ENCODE data around the gene PLK2.

The PLK2 gene

DNA sequence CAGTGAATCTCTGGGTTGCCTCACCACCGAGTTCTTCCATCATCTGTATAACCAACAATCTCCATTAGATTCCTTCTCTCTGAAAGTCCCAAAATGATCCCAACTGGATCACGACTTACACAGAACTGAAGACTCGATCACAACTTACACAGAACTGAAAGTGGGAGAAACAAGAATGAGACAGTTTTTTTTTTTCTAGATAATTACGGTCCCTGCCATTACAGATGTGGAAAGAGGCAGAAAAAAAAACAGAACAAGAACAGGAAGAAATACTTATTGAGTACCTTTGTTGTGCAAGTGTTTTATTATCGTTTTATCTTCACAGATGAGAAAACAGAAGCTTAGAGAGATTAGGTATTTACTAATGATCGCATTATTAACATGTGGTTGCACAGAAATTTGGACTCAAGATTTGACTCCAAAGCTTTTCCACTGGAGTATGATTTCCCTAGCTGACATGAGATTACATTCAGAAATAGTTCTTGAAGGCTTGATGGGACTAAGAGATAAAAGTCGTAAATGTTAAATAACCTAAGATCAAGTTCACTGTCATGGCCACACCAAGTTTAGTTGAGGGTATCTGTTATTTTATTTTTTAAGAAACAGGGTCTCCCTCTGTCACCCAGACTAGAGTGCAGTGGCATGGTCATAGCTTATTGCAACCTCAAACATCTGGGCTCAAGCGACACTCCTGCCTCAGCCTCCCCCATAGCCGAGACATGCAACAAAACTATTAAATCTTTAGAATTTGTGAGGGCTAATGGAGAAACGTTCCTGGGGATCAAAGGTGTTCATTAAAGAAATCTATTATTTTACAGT, 8.9 kb downstream of the PLK2 start:
- no peak for DNase-seq (ENCODE audit: low read depth, low spot score)

DNA sequence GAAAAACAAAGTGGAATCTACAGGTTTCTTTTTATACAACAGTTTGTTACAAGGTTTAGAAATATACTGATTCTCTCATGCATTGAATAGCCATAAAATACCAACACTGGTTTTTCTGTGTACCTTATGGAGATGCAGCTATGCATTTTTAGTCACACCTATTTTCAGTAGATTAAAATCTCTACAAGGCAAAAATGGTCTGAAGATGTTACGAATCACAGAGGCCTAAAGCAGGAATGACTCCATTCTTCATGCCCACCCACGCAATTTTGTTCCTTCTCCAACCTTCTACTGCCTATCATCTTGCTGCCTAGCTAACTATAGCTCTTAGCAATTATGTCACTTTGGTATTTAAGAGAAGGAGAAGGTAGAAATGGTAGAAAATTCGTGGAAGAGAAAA, 9.9 kb downstream of the PLK2 start:
- no peak for DNase-seq (ENCODE audit: low read depth, low spot score)

DNA sequence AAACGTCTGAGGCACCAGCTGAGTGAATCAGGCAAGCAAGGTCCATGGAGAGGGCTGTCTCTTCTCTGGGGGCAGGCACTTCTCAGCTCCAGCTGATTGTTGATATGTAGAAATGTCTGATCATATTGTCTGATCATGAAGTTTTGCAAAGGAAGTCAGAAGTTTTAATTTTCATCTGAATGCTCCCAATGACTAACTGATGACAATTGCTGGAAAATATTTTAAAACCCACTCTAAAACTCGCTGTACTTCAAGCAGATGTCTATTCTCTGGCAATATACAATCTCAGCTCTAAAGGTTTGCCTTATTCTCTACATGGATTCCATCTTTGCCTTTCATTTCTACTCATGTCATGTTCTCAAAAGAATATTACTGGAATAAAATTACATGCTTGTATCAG, 12.7 kb downstream of the PLK2 start:
- no peak for DNase-seq (ENCODE audit: low read depth, low spot score)

DNA sequence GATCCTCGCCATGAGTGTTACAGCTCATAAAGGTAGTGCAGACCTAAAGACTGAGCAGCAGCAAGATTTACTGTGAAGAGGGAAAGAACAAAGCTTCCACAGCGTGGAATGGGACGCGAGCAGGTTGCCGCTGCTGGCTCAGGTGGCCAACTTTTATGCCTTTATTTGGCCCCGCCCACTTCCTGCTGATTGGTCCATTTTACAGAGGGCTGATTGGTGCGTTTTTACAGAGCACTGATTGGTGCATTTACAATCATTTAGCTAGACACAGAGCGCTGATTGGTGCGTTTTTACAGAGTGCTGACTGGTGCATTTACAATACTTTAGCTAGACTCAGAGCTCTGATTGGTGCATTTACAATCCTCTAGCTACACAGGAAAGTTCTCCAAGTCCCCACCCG, 13.9 kb downstream of the PLK2 start:
- no peak for DNase-seq (ENCODE audit: low read depth, low spot score)

DNA sequence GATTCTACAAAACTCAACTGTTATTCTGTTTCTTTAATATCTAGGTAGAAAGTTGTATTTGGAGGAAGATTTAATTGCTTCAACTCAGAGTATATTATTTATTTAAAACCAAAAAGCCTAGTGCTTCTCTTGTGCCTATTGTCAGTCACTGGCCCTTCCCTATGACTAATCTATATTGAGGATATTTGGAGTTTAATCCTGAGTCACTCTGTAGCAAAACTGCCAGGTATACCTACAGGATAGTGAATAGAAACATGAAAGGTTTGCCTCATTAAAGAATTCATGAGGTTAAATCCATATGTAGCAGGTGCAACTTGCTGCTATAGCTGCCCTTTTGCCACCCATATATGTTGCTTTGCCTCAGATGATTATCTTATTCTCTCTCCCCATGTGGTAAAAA, 15.1 kb downstream of the PLK2 start:
- DNase-seq (ENCODE audit: low read depth, low spot score): no peak

DNA sequence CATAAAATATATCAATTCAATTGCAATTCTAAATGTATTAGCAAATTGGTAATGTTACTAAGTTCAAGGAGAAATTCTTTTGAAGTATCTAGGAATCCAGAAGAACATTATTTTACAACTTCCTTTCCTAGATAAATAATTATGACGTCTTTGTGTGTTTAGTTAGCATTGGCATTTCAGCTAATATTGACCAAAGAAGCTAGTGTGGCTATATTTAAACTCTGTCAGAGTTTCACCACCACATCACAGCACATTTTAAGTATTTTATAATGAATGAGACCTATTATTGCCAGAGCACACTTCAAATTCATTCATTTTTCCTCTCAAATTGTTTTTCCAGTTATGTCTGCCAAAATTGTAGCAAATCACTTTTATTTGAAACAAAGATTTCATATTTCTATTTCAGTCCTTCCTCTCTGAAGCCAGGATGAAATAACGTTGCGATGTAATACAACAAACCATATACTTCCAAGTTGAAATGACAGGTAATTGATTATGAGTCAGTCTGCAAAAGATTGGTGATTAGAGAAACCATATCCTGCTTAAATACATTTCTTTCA, 18.9 kb downstream of the PLK2 start:
- no peak for DNase-seq (ENCODE audit: low read depth, low spot score)

DNA sequence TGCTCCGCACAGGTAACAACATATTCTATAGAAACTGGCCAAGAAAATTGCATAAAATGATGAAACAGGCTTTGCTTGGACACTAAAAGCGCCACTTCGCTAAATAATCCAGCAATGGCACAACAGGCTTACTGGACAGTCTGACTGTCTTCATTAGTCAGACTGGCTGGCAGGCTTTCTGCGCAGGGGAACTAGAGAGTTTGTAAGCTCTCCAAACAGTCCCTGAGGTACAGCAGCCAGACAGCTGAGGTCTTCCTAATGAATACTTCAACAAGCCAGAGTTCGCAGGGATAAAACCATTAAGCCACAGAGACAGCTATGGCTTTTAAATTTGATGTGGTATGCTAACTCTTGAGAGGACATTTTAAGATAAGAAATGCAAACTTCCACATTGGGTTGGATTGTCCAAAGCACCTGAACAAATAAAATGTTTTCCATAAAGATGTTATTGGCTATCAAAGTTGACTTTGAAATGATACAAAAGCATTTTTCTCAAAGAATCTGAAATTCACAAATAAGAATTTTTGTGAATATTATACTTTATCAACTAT, 20.7 kb downstream of the PLK2 start:
- DNase-seq (ENCODE audit: low read depth, low spot score): no peak

DNA sequence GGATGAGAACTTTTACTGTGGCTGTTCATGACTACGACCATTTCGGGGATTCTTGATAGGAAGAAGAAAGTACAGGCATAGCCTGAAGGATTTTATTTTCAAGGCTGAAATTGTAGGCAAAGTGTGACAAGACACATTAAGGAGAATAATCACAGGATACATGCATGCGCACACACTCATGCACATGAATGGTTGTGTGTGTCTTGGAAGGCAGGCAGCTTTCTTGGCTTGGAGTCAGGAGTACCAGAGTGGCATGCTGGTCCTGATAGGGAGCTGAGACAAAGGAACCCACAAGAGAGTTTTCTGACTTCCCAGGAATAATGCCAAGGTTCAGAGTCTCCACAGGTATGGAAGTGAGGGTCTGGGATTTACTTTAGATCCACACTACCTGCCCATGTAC, 22.2 kb downstream of the PLK2 start:
- DNase-seq (ENCODE audit: low read depth, low spot score): no peak

DNA sequence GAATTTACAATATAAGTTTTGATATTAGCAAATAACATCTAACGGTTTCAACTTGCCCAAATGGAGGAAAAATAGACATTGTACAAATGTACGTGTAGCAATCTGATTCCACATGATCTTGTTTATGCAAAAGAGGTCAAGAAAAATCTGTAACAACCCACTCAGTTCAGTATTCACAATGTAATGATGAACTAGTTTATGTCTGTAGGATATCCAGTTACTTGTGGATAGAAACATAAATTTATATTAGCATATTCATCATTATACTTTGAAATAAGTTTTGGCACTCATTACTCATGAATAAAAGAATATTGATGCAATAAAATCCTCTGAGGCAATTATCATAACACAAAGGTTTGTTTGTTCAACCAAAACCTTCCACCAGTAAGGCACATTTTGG, 28.1 kb downstream of the PLK2 start:
- DNase-seq (ENCODE audit: low read depth, low spot score): no peak

DNA sequence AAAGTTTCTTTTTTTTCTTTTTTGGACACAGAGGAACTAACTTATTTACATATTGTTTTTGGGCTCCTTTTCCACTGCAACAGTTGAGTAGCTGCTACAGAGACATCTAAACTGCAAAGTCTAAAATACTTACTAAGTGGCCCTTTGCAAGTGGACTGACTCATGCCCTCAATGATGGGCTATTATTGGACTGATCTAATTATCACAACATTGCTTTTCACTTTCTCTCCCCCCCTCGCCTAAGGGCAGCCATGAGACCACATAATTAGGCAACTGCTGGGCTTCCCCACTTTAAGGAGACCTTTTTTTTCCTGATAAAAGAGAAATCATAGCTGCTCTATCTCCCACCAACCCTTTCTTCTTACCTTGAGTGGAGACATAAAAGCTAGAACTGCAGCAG, 47.0 kb downstream of the PLK2 start:
- no peak for DNase-seq (ENCODE audit: low read depth, low spot score)

DNA sequence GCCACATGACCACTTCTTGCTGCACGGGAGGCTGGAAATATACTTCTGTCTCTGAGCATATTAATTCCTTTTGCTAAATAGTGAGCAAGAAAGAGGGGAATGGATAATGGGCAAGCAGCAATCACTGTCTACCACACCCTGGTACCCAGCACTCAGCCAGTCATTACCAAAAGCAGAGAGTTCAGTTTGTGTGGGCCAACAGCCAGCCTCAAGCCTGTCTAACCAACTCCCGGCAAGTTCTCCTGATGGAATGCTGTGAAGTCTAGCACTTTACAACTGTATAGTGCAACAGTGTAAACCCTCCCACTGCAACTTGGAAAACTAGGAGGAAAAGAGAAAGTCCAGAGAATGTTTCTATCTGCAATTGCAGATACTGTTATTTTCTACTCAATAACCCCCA, 47.8 kb downstream of the PLK2 start:
- DNase-seq (ENCODE audit: low read depth, low spot score): no peak

DNA sequence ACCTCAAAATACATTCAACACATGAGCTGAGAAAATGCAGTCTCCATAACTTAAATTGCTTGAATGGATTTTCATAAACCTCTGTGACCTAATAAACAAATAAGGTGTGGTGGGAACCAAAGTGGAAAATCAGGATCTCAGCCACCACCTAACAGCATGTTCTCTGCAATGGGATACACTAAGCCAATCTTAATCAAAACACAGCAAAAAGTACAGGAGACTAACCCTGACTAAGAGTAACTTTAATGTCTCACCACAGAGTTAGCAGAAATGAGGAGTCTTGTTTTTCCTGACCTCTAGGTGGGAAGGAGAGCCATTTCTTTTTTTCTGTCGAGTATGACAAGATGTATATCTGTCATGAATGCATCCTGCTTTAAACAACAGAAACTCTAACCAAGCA, 48.5 kb downstream of the PLK2 start:
- no peak for DNase-seq (ENCODE audit: low read depth, low spot score)

DNA sequence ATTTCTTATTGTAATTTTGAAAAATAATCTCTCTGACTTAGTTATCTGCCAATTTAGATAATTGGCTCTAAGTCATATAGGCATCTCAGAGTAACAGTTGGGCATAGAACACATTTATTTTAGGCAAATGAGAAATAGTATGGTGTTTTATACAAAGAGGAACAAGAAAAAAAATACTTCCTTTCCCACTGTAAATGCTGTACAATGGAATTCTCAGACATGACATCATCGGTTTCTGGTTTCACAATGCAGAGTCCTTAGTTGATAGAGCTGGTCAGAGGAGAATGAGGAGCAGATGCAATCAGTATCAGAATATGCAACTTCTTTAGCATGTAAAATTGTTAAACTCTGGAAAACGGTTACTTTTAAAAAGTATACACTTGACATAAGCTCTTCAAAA, 49.4 kb downstream of the PLK2 start:
- DNase-seq (ENCODE audit: low read depth, low spot score): no peak

DNA sequence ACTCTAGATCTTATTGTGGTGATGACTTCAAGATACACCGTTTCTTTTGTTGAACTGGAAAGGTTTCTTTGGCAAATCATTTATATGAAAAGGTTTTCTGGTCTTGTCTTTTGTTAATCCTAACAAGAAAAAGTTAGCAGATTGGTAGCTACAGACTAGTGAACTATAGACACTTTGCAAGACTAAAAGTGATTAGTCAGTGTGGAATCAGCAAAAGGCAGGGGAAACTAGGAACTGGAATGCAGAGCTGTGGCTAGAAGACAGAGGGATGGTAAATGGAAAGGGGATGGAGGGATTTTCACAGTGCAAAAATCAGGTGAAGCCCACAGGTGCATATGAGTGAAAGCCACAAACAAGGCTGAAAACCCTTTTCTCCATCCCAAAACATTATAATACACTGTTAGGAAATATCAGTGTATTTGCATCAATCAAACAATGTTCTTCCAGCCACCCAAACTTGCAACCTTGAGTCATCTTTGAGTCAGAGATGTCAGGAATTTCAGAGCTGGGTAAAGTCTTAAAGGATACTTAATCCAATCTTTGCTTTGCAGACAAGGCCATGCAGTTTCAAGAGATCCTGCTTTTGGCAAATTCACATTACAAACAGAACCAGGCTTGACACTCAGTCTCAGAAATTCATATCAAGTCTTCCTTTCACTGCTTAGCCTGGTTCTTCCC, 52.7 kb downstream of the PLK2 start:
- DNase-seq (ENCODE audit: low read depth, low spot score): no peak

DNA sequence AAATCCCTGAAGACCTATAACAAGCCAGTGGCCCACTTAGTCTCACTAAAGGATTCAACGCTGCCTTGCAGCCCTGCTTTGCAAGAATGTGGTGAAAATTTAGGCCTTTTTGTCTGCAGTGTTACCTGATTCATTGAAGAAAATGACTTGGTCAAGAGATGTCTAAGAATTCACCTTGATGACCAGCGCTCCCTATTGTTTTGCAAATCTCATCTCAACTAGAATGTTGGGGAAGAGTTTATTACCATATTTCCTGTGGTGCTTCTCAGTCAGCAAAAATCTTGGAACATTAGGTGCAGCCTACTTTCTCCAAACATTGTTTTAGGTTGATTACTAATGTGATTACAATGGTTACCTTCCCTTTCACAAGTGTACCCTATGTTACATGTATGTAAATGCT, 53.5 kb downstream of the PLK2 start:
- no peak for DNase-seq (ENCODE audit: low read depth, low spot score)

DNA sequence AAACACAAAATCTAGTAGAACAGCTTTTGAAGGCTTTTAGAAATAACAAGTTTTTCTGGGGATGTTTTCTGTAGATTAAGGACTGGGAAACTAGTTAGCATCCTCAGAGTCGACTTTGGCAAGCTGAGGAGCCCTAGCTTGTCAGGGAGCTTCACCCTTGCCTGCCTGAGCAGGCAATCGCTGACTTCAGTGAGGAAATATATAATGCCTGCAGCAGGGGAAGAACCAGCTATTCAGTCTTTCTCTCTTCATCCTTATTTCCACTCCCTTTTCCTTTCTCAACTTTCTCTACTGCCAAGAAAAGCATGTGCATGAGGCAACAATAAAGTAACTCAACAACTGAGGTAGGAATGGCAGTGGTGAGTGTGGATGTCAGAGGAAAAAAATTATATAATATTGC, 54.7 kb downstream of the PLK2 start:
- no peak for DNase-seq (ENCODE audit: low read depth, low spot score)

DNA sequence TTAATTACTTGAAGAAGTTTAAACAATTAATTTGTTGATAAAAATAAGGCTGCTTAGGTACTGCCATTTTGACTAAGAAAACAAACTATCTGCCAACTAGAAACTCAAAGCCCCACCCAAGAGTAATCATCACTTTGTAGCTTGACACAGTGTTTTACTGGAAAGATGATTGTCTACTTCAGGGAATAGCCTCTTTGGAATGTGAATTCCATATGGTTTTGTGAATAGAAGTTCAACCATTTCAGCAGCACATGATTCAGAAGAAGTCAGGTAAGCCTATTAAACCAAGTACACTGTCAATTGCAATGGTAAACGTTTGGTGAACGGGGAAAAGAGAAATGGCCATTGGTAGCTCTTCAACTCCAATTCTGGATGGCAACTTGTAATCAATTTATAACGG, 55.2 kb downstream of the PLK2 start:
- DNase-seq (ENCODE audit: low read depth, low spot score): no peak
